ENCODE results near the gene TRIO.

The TRIO gene

GRCh38 chr5:14107536-14107935, 35.6 kb upstream of the TRIO start:
- no peak overlapping the region for H3K27ac ChIP-seq
- no peak for TF ChIP-seq CTCF (conservative IDR thresholded peaks at IDR 0.05; ENCODE audit: low read depth)
- no peak for DNase-seq (ENCODE audit: low spot score)
- ChIA-PET POLR2A (ENCODE audit: low non-redundant PET) (no interaction called here), CTCF (no interaction called here)

GRCh38 chr5:14108170-14108996, 34.8 kb upstream of the TRIO start:
- POLR2A ChIA-PET (ENCODE audit: low non-redundant PET), result no interaction called here
- CTCF ChIA-PET, result interaction anchor here (0.6 to 0.8 kb wide), 5 partner anchors 18 to 206 kb away, joined by 3 to 8 read pairs (median 5); no protein-coding TSS in a partner anchor
- no peak overlapping the region for H3K27ac ChIP-seq
- peak; percentile 76 for DNase-seq (ENCODE audit: low spot score)
- peak; percentile 73 for TF ChIP-seq CTCF (conservative IDR thresholded peaks at IDR 0.05; ENCODE audit: low read depth)

GRCh38 chr5:14109041-14109747, 33.9 kb upstream of the TRIO start:
- no peak overlapping the region for H3K27ac ChIP-seq
- ChIA-PET CTCF (interaction anchor here (0.6 to 1.0 kb wide), 6 partner anchors 17 to 205 kb away, joined by 3 to 8 read pairs (median 5); no protein-coding TSS in a partner anchor), POLR2A (ENCODE audit: low non-redundant PET) (no interaction called here)
- peak; percentile 26 for DNase-seq (ENCODE audit: low spot score)
- TF ChIP-seq CTCF (conservative IDR thresholded peaks at IDR 0.05; ENCODE audit: low read depth), result no peak

- CTCF ChIA-PET, result interaction anchor here (1.0 kb wide), 1 partner anchor 161 kb away, joined by 5 read pairs; no protein-coding TSS in a partner anchor
- DNase-seq (ENCODE audit: low spot score), result no peak
- H3K27ac ChIP-seq, result no peak overlapping the region
- TF ChIP-seq CTCF (conservative IDR thresholded peaks at IDR 0.05; ENCODE audit: low read depth), result no peak
- POLR2A ChIA-PET (ENCODE audit: low non-redundant PET), result no interaction called here
These were observed 33.4 kb upstream of the TRIO start for GRCh38 chr5:14109771-14110170.

- ChIA-PET POLR2A (ENCODE audit: low non-redundant PET) (no interaction called here), CTCF (interaction anchor here (1.0 kb wide), 1 partner anchor 160 kb away, joined by 5 read pairs; no protein-coding TSS in a partner anchor)
- no peak for TF ChIP-seq CTCF (conservative IDR thresholded peaks at IDR 0.05; ENCODE audit: low read depth)
- no peak for DNase-seq (ENCODE audit: low spot score)
- H3K27ac ChIP-seq, result no peak overlapping the region
These were observed 32.9 kb upstream of the TRIO start for GRCh38 chr5:14110196-14110595.

- H3K27ac ChIP-seq, result no peak overlapping the region
- ChIA-PET POLR2A (ENCODE audit: low non-redundant PET) (no interaction called here), CTCF (no interaction called here)
- TF ChIP-seq CTCF (conservative IDR thresholded peaks at IDR 0.05; ENCODE audit: low read depth), result no peak
- peak; percentile 27 for DNase-seq (ENCODE audit: low spot score)
These were observed 32.5 kb upstream of the TRIO start for GRCh38 chr5:14110680-14111079.

Measured in RWPE1 (cell line).